OCI-LY7 (cell line): Measurements from ENCODE around the gene KRT24. TPM values are rescaled to one million over a fixed set of nuclear protein-coding genes. Genes with fewer than 3 reads are reported as not detected.

ENCODE experiments used
- BruUV-seq: library from RNA; stranded (reverse); fragments of 400-500 nt; replicated peaks from 2 replicates; lab custom pipeline; 2021; lab: Mats Ljungman, UMichigan
- CTCF ChIA-PET: fragments of 300-600 bp; sonication (Branson Sonifier 250); formaldehyde crosslinking; loops from one replicate; lab custom pipeline; 2022; ENCODE audit warnings: antibody characterized with exemption; ENCODE audit not compliant: unreplicated experiment; lab: Charles Lee
- POLR2A ChIA-PET: fragments of 300-600 bp; sonication (Branson Sonifier 250); formaldehyde crosslinking; loops from one replicate; lab custom pipeline; 2022; ENCODE audit warnings: antibody characterized with exemption; lab: Charles Lee
- DNase-seq: peaks from one replicate; pipeline ENCODE4 v3.0.0-alpha.2; 2015; ENCODE audit warnings: low spot score
- H2AFZ ChIP-seq: fragments of 200-600 bp; sonication (generic), shearing (Covaris generic); 2 replicates; pipeline ENCODE4 v1.6.1; 2014; ENCODE audit warnings: mild to moderate bottlenecking, antibody characterized with exemption, low read length, moderate library complexity
- H3K27ac ChIP-seq: fragments of 200-600 bp; sonication (generic); 2 replicates; pipeline ENCODE4 v1.5.1; 2014; ENCODE audit warnings: mixed run types, low read depth, mild to moderate bottlenecking, moderate library complexity, low read length, inconsistent platforms; ENCODE audit not compliant: poor library complexity, severe bottlenecking
- H3K36me3 ChIP-seq: fragments of 200-600 bp; sonication (generic); 2 replicates; pipeline ENCODE4 v1.6.1; 2014; ENCODE audit warnings: mild to moderate bottlenecking, antibody characterized with exemption, low read length, moderate library complexity, mixed read lengths; ENCODE audit not compliant: insufficient read depth
- H3K4me1 ChIP-seq: fragments of 200-600 bp; sonication (generic); 2 replicates; pipeline ENCODE4 v1.5.1; 2014; ENCODE audit warnings: mild to moderate bottlenecking, low read length; ENCODE audit not compliant: insufficient read depth, poor library complexity, severe bottlenecking
- H3K4me2 ChIP-seq: fragments of 200-600 bp; sonication (generic); 2 replicates; pipeline ENCODE4 v1.6.1; 2014; ENCODE audit warnings: mild to moderate bottlenecking, low read length
- H3K4me3 ChIP-seq: fragments of 200-600 bp; sonication (generic); 2 replicates; pipeline ENCODE4 v1.5.1; 2014; ENCODE audit warnings: mild to moderate bottlenecking, low read depth, low read length; ENCODE audit not compliant: poor library complexity, severe bottlenecking
- H3K79me2 ChIP-seq: fragments of 200-600 bp; sonication (generic); 2 replicates; pipeline ENCODE4 v1.6.1; 2016; ENCODE audit warnings: low read depth, mild to moderate bottlenecking, low read length, moderate library complexity, mixed read lengths; ENCODE audit not compliant: insufficient read depth
- H3K9me2 ChIP-seq: fragments of 200-600 bp; sonication (generic); 2 replicates; pipeline ENCODE4 v1.6.1; 2016; ENCODE audit warnings: mild to moderate bottlenecking, low read length, mixed read lengths; ENCODE audit not compliant: insufficient read depth
- H3K9me3 ChIP-seq: fragments of 200-600 bp; sonication (generic); 2 replicates; pipeline ENCODE4 v1.6.1; 2014; ENCODE audit warnings: mild to moderate bottlenecking, mixed run types, low read length, mixed read lengths
- H4K20me1 ChIP-seq: fragments of 200-600 bp; sonication (generic); 2 replicates; pipeline ENCODE4 v1.6.1; 2014; ENCODE audit warnings: mild to moderate bottlenecking, antibody characterized with exemption, low read length, moderate library complexity, mixed read lengths; ENCODE audit not compliant: insufficient read depth
- CTCF ChIP-seq: fragments of 200-600 bp; sonication (generic); conservative IDR thresholded peaks from 2 replicates; pipeline ENCODE4 v1.5.1; 2014; ENCODE audit warnings: mild to moderate bottlenecking, antibody characterized with exemption, low read length, moderate library complexity, mixed read lengths
- EZH2phosphoT487 ChIP-seq: fragments of 200-600 bp; sonication (generic); IDR thresholded peaks from 2 replicates; pipeline ENCODE4 v1.6.1; 2018; ENCODE audit warnings: low read depth, borderline replicate concordance, mild to moderate bottlenecking, mixed run types, antibody characterized with exemption, low read length, moderate library complexity, mixed read lengths
- intact Hi-C: fragments of 100-400 bp; cut with micrococcal nuclease; formaldehyde crosslinking; loops from one replicate; pipeline ENCODE4 v1.10.0; 2022; ENCODE audit not compliant: unreplicated experiment
- total RNA-seq, 2 experiments: library from RNA; depleted of rRNA in 1 of 2; stranded (reverse); fragments of >200 nt in 1 of 2; shearing (Covaris generic) in 1 of 2; gene quantifications; 2 replicates each; pipeline ENCODE4 v1.2.3, GENCODE V29; 2014 to 2022

Gene KRT24
- total RNA-seq, 2 experiments from 2014 or later = not detected

- Histone ChIP-seq H3K4me3 (no peak overlapping the region), H2AFZ (no peak overlapping the region), H3K36me3 (no peaks in the 10 kb centered on the region), H3K4me1 (no peaks in the 10 kb centered on the region), H4K20me1 (no peaks in the 10 kb centered on the region), H3K4me2 (no peak overlapping the region), H3K9me3 (no peaks in the 10 kb centered on the region), H3K79me2 (no peaks in the 10 kb centered on the region), H3K9me2 (no peaks in the 10 kb centered on the region), H3K27ac (no peak overlapping the region)
- no peak for DNase-seq
- CTCF ChIA-PET = no interaction called here
- POLR2A ChIA-PET = no interaction called here
- no peak for TF ChIP-seq CTCF
- TF ChIP-seq EZH2phosphoT487 = no peak
- no TSS peak for BruUV-seq
- intact Hi-C loops = no loop called here
Measured at GRCh38 chr17:40699853-40700252, 3.7 kb downstream of the KRT24 start.

- intact Hi-C loops = no loop called here
- Histone ChIP-seq H3K36me3 (no peaks in the 10 kb centered on the region), H3K9me2 (no peaks in the 10 kb centered on the region), H3K4me3 (no peak overlapping the region), H4K20me1 (no peaks in the 10 kb centered on the region), H3K27ac (no peak overlapping the region), H3K4me2 (no peak overlapping the region), H3K79me2 (no peaks in the 10 kb centered on the region), H3K9me3 (no peaks in the 10 kb centered on the region), H2AFZ (no peak overlapping the region), H3K4me1 (no peaks in the 10 kb centered on the region)
- TF ChIP-seq CTCF (no peak), EZH2phosphoT487 (no peak)
- ChIA-PET CTCF (no interaction called here), POLR2A (no interaction called here)
- DNase-seq = no peak
- BruUV-seq = no TSS peak
Measured at GRCh38 chr17:40699371-40699770, 4.2 kb downstream of the KRT24 start.

GRCh38 chr17:40697297-40697696 is 6.3 kb downstream of the KRT24 start:
- H3K4me1 ChIP-seq = no peaks in the 10 kb centered on the region
- no peaks in the 10 kb centered on the region for H3K36me3 ChIP-seq
- ChIA-PET CTCF (no interaction called here), POLR2A (no interaction called here)
- H3K9me2 ChIP-seq = no peaks in the 10 kb centered on the region
- no peak overlapping the region for H2AFZ ChIP-seq
- no peaks in the 10 kb centered on the region for H3K79me2 ChIP-seq
- no peak overlapping the region for H3K27ac ChIP-seq
- no peaks in the 10 kb centered on the region for H3K9me3 ChIP-seq
- no peak for DNase-seq
- BruUV-seq = no TSS peak
- H4K20me1 ChIP-seq = no peaks in the 10 kb centered on the region
- no peak for TF ChIP-seq EZH2phosphoT487
- no peak for TF ChIP-seq CTCF
- H3K4me3 ChIP-seq = no peak overlapping the region
- intact Hi-C loops = no loop called here
- H3K4me2 ChIP-seq = no peak overlapping the region
